WERI-Rb-1 (cell line): ENCODE measurements around the gene PRR16.
A peak's percentile ranks its signal among the peaks of the same experiment; 100 is the strongest.

ENCODE experiments used
- DNase-seq: peaks from one replicate; pipeline ENCODE4 v3.0.0-alpha.2; 2020
- H3K27ac ChIP-seq: fragments of 250-450 bp; sonication (Bioruptor Pico); 2 replicates; pipeline ENCODE4 v1.5.1; 2020; ENCODE audit warnings: mild to moderate bottlenecking, moderate library complexity
- H3K27me3 ChIP-seq: fragments of 250-450 bp; sonication (Bioruptor Pico); 2 replicates; pipeline ENCODE4 v1.5.1; 2021; ENCODE audit warnings: mild to moderate bottlenecking, low read depth, moderate library complexity; ENCODE audit not compliant: insufficient read depth, severe bottlenecking
- H3K36me3 ChIP-seq: fragments of 250-450 bp; sonication (Bioruptor Pico); 2 replicates; pipeline ENCODE4 v1.5.1; 2020; ENCODE audit warnings: mild to moderate bottlenecking, moderate library complexity
- H3K4me3 ChIP-seq: 2 replicates; pipeline ENCODE4 v1.5.1; 2011; ENCODE audit warnings: low read depth, mild to moderate bottlenecking, control low read depth, low read length
- H3K9me3 ChIP-seq: fragments of 250-450 bp; sonication (Bioruptor Pico); 2 replicates; pipeline ENCODE4 v1.5.1; 2021; ENCODE audit warnings: mild to moderate bottlenecking, moderate library complexity; ENCODE audit not compliant: severe bottlenecking
- CTCF ChIP-seq: IDR thresholded peaks from 2 replicates; pipeline ENCODE4 v1.5.1; 2011; ENCODE audit warnings: low read depth, mild to moderate bottlenecking, control low read depth, inconsistent platforms, low read length

Gene PRR16

GRCh38 chr5:120678279-120678678 lies 214.2 kb downstream of the PRR16 start:
- no peak for TF ChIP-seq CTCF
- Histone ChIP-seq H3K9me3 (no peaks in the 10 kb centered on the region), H3K27me3 (no peaks in the 10 kb centered on the region), H3K36me3 (no peaks in the 10 kb centered on the region), H3K27ac (no peak overlapping the region), H3K4me3 (no peak overlapping the region)
- DNase-seq, result no peak

DNA sequence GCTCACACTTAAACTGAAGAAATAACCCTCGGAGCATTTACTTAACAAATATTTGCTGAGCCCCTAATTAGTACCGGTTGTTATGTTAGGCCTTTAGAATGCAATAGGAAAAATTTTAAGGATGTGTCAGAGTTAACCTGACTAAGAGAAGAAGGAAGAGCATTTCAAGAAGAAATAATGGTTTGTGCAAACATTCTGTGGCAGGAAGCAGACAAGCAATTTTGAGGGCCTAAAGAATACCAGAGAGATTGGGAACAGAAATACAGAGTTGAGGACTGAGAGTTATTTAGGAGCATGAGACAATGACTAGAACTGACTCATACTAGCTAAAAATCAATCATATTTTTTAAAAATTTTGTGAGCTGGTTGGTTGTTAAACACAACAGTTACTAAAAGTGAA lies 218.8 kb downstream of the PRR16 start:
- no peak for DNase-seq
- Histone ChIP-seq H3K4me3 (no peak overlapping the region), H3K9me3 (no peaks in the 10 kb centered on the region)

GRCh38 chr5:120683580-120683979 lies 219.5 kb downstream of the PRR16 start:
- Histone ChIP-seq H3K9me3 (no peaks in the 10 kb centered on the region), H3K27me3 (no peaks in the 10 kb centered on the region), H3K27ac (no peak overlapping the region), H3K36me3 (no peaks in the 10 kb centered on the region), H3K4me3 (no peak overlapping the region)
- DNase-seq, result no peak
- no peak for TF ChIP-seq CTCF

More for the DNA sequence above, 218.8 kb downstream of the PRR16 start:
- Histone ChIP-seq H3K27ac (no peak overlapping the region), H3K27me3 (no peaks in the 10 kb centered on the region), H3K36me3 (no peaks in the 10 kb centered on the region)
- no peak for TF ChIP-seq CTCF

DNA sequence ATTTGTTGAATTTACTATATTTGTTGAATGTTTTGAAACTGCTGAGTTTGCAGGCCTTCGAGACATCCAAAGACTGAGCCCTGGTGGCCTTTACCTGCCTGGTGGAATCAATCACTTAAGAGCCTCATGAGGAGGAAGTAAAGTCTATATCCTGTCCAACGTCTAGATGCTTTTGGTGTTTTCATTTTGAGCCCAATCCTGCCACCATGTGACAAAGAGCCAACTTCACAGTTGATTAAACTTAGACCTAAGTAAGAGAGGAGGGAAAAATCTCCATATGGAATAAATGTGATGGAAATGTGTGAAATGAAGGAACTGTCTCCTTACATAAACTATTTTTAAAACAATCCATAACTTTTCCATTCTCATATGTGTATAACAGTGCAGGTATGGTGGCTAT lies 220.1 kb downstream of the PRR16 start:
- Histone ChIP-seq H3K36me3 (no peaks in the 10 kb centered on the region), H3K27me3 (no peaks in the 10 kb centered on the region), H3K27ac (no peak overlapping the region), H3K4me3 (no peak overlapping the region), H3K9me3 (no peaks in the 10 kb centered on the region)
- DNase-seq, result peak; percentile 8
- TF ChIP-seq CTCF, result no peak

- DNase-seq, result peak; percentile 31
- H3K4me3 ChIP-seq, result no peak overlapping the region
Observed at GRCh38 chr5:120684749-120685415, 220.8 kb downstream of the PRR16 start.

More at GRCh38 chr5:120684749-120685415, 220.8 kb downstream of the PRR16 start:
- H3K9me3 ChIP-seq, result no peaks in the 10 kb centered on the region
- H3K27ac ChIP-seq, result no peak overlapping the region
- no peaks in the 10 kb centered on the region for H3K36me3 ChIP-seq
- H3K27me3 ChIP-seq, result no peaks in the 10 kb centered on the region
- TF ChIP-seq CTCF, result peak; percentile 61
